Psoas muscle (tissue), 8 donors: ENCODE data around the gene SLC13A3. TPM values are rescaled to one million over a fixed set of nuclear protein-coding genes. Genes with fewer than 3 reads are reported as not detected.

ENCODE experiments used
- ATAC-seq, 4 donors: fragments of 200-7000 bp; cut with Tn5 transposase; one replicate each; pipeline ENCODE4 v1.9.1; 2020; ENCODE audit warnings: moderate library complexity in 3 of 4, mild to moderate bottlenecking in 2 of 4
- DNase-seq, 2 donors: peaks; one replicate each; pipeline ENCODE4 v3.0.0-alpha.2; 2020
- H3K27ac ChIP-seq: fragments of 200-600 bp; one replicate; pipeline ENCODE4 v1.8.0; 2022
- H3K27me3 ChIP-seq, 3 donors: fragments of 200-600 bp in 1 of 3; one replicate each; pipeline versions ENCODE4 v1.6.1 to v1.8.0; 2013 to 2022; ENCODE audit warnings: low read length in 2 of 3, mild to moderate bottlenecking in 2 of 3, moderate library complexity in 1 of 3; ENCODE audit not compliant: insufficient read depth in 3 of 3
- H3K36me3 ChIP-seq, 2 donors: fragments of 200-600 bp in 1 of 2; one replicate each; pipeline versions ENCODE4 v1.6.1 to v1.8.0; 2013 to 2022; ENCODE audit warnings: low read depth in 1 of 2, mild to moderate bottlenecking in 1 of 2, moderate library complexity in 1 of 2; ENCODE audit not compliant: insufficient read depth in 1 of 2
- H3K4me1 ChIP-seq: fragments of 200-600 bp; one replicate; pipeline ENCODE4 v1.8.0; 2022
- H3K4me3 ChIP-seq: fragments of 200-600 bp; one replicate; pipeline ENCODE4 v1.8.0; 2022; ENCODE audit warnings: mild to moderate bottlenecking
- H3K9me3 ChIP-seq: fragments of 200-600 bp; one replicate; pipeline ENCODE4 v1.8.0; 2022
- CTCF ChIP-seq: fragments of 200-600 bp; IDR thresholded peaks from one replicate; pipeline ENCODE4 v1.8.0; 2022; ENCODE audit warnings: antibody characterized with exemption
- WGBS, 3 donors: extraction: QIAGEN DNeasy Blood & Tissue Kit; methylation state at CpG; one replicate each; pipeline versions ENCODE4 v1.1.6 to v1.1.7; 2013; 5-methylcytosine and 5-hydroxymethylcytosine counted together
- intact Hi-C, 2 donors: fragments of 100-400 bp; cut with DNase I; formaldehyde crosslinking; loops; one replicate each; pipeline versions ENCODE4 v1.11.0 to v1.14.2; 2022
- polyA plus RNA-seq, 3 donors: library from polyadenylated mRNA; stranded (reverse); fragments of 200-250 nt; gene quantifications; one replicate each; pipeline ENCODE4 v1.2.3, GENCODE V29; 2013
- total RNA-seq, 4 donors: library from RNA; stranded (reverse); fragmentation: NEBNext Ultra II Directional in 2 of 4; extraction: Animal tissue kit (Norgen Biotek cat#: 25700) in 2 of 4; gene quantifications; one replicate each; pipeline versions ENCODE4 v1.2.1 to v1.2.4, GENCODE V29; 2021 to 2023
- donor health status: healthy with polysubstance abuse.
- donor health status: DM: no; HTN: no; CAD: no; lungs with moderate emphysema.
- donor health status: Bipolar disorder and iron deficiency.
- donor health status: healthy.
- donor health status: DM: yes; HTN: yes; CAD: no.
- donor health status: DM: no; HTN: no; CAD: no.
- donor health status: DM: no; HTN: no; CAD: no.
- donor health status: DM: yes; HTN: yes; CAD: no.

SLC13A3 gene
- total and polyA plus RNA-seq, 7 donors = 0.04 to 0.38 (median 0.15) TPM

- H3K4me1 ChIP-seq = no peaks in the 10 kb centered on the region
- DNase-seq (no peak), ATAC-seq (no peak)
- no peaks in the 10 kb centered on the region for H3K36me3 ChIP-seq
- WGBS, 3 donors = 65 to 77% (median 77%) methylated on average over 4 of the region's 4 CpGs
- H3K9me3 ChIP-seq = no peaks in the 10 kb centered on the region
- H3K27me3 ChIP-seq = peaks cover 0 to 1% (median 0%) of the 10 kb centered on the region in 3 donors
- intact Hi-C loops = no loop called here
- H3K27ac ChIP-seq = no peak overlapping the region
- TF ChIP-seq CTCF = no peak
- H3K4me3 ChIP-seq = no peak overlapping the region
These were observed 98.5 kb downstream of the SLC13A3 start for GRCh38 chr20:46552460-46553420.

- H3K9me3 ChIP-seq = no peaks in the 10 kb centered on the region
- H3K4me3 ChIP-seq = no peak overlapping the region
- WGBS, 3 donors = 77 to 81% (median 81%) methylated on average over 12 of the region's 12 CpGs
- TF ChIP-seq CTCF = no peak
- no peaks in the 10 kb centered on the region for H3K36me3 ChIP-seq
- intact Hi-C loops = no loop called here
- H3K27ac ChIP-seq = no peak overlapping the region
- DNase-seq (no peak), ATAC-seq (no peak)
- no peaks in the 10 kb centered on the region for H3K27me3 ChIP-seq
- H3K4me1 ChIP-seq = no peaks in the 10 kb centered on the region
These were observed 99.5 kb downstream of the SLC13A3 start for GRCh38 chr20:46551522-46552381.

GRCh38 chr20:46550461-46550860, 100.8 kb downstream of the SLC13A3 start, which contains the start of gene OCSTAMP:
TSS of gene OCSTAMP (minus strand) at chr20:46550654. CDS start at chr20:46550560, 94 bp downstream.
- ATAC-seq = no peak
- Histone ChIP-seq H3K9me3 (no peaks in the 10 kb centered on the region), H3K36me3 (no peaks in the 10 kb centered on the region), H3K4me1 (no peaks in the 10 kb centered on the region), H3K4me3 (no peak within 1 kb of the TSS), H3K27me3 (no peaks in the 10 kb centered on the region), H3K27ac (no peak within 1 kb of the TSS)
- intact Hi-C loops = no loop called here
- TF ChIP-seq CTCF = no peak
- no peak for DNase-seq
- 21 to 44% (median 29%) methylated on average over 9 of the region's 9 CpGs for WGBS, 3 donors

GRCh38 chr20:46549188-46549972, 101.9 kb downstream of the SLC13A3 start:
- no peaks in the 10 kb centered on the region for H3K9me3 ChIP-seq
- 86 to 90% (median 89%) methylated on average over 4 of the region's 4 CpGs for WGBS, 3 donors
- intact Hi-C loops = no loop called here
- TF ChIP-seq CTCF = no peak
- H3K27me3 ChIP-seq = no peaks in the 10 kb centered on the region
- DNase-seq (no peak), ATAC-seq (no peak)
- H3K4me3 ChIP-seq = no peak overlapping the region
- H3K4me1 ChIP-seq = no peaks in the 10 kb centered on the region
- H3K27ac ChIP-seq = no peak overlapping the region
- H3K36me3 ChIP-seq = no peaks in the 10 kb centered on the region
